ENCODE results near the gene ENTR1. TPM values are rescaled to one million over a fixed set of nuclear protein-coding genes. Genes with fewer than 3 reads are reported as not detected.

The ENTR1 gene
- total and polyA plus RNA-seq, 2 of the 13 experiments (the other 11 are each of a cell fraction or from before 2014, with no cell fraction given): 70.1 to 76.4 TPM

DNA sequence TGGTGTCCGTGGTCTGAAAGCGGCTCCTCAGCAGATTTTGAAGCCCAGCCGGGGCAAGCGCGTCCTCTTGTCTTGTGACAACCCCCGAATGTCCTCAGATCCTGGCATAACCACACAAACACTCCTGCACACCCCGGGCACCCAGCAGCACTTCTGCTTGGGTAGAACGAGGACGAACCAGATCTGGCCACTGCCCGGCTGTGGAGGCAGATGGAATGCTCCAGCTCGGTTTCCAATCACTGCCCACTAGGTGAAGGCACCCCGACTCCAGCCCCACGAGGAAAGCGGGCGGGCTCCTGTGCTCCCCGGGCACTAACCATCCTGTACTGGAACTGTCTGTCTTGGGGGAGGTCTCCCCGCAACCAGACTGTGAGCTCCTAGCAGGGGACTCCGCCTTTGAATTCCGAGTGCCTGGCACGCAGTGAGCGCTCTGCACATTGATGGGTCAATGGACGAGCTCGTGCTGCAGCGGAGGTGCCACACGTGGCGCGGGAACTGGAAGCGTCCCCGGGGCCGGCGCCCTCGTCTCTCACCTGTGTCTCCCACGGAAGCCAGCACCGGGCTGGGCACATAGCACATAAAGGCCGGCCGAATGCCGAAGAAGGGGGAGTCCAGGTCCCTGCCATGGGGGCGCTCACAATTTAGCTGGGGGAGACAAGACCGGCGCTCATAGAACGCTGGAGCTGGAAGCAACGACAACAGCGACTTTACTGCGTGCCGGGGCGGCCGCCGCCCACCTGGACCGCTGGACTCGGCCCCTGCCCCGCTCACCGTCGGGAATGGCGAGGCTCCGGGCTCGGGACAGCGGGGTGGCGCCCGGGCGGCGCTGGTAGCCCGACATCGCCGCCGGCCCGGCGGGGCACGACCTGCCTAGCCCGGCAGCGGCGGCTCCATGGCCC lies 608 bp downstream of the ENTR1 start (continued):
- TF ChIP-seq, protein P1, sequence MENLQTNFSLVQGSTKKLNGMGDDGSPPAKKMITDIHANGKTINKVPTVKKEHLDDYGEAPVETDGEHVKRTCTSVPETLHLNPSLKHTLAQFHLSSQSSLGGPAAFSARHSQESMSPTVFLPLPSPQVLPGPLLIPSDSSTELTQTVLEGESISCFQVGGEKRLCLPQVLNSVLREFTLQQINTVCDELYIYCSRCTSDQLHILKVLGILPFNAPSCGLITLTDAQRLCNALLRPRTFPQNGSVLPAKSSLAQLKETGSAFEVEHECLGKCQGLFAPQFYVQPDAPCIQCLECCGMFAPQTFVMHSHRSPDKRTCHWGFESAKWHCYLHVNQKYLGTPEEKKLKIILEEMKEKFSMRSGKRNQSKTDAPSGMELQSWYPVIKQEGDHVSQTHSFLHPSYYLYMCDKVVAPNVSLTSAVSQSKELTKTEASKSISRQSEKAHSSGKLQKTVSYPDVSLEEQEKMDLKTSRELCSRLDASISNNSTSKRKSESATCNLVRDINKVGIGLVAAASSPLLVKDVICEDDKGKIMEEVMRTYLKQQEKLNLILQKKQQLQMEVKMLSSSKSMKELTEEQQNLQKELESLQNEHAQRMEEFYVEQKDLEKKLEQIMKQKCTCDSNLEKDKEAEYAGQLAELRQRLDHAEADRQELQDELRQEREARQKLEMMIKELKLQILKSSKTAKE (CRISPR knock-in tag; IDR thresholded peaks at IDR 0.05; ENCODE audit: borderline replicate concordance): 0 out of 2 replicates have a peak, but pooled peaks have one; percentile 26
- no peak for TF ChIP-seq PPARG (CRISPR knock-in tag; conservative IDR thresholded peaks at IDR 0.05)
- TF ChIP-seq, protein P2, sequence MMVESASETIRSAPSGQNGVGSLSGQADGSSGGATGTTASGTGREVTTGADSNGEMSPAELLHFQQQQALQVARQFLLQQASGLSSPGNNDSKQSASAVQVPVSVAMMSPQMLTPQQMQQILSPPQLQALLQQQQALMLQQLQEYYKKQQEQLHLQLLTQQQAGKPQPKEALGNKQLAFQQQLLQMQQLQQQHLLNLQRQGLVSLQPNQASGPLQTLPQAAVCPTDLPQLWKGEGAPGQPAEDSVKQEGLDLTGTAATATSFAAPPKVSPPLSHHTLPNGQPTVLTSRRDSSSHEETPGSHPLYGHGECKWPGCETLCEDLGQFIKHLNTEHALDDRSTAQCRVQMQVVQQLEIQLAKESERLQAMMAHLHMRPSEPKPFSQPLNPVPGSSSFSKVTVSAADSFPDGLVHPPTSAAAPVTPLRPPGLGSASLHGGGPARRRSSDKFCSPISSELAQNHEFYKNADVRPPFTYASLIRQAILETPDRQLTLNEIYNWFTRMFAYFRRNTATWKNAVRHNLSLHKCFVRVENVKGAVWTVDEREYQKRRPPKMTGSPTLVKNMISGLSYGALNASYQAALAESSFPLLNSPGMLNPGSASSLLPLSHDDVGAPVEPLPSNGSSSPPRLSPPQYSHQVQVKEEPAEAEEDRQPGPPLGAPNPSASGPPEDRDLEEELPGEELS (CRISPR knock-in tag; IDR thresholded peaks at IDR 0.05): no peak; the same call in 1 of the 2 replicates
- no peak for TF ChIP-seq HNRNPH1 (optimal IDR thresholded peaks at IDR 0.05; ENCODE audit: low read depth, low read length)
- TF ChIP-seq, protein P3, sequence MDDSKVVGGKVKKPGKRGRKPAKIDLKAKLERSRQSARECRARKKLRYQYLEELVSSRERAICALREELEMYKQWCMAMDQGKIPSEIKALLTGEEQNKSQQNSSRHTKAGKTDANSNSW (CRISPR knock-in tag; IDR thresholded peaks at IDR 0.05; ENCODE audit: borderline replicate concordance): 0 out of 2 replicates have a peak, but pooled peaks have one; percentile 28
- TF ChIP-seq GABPA (IDR thresholded peaks at IDR 0.05; ENCODE audit: low read depth, low read length): no peak
- TF ChIP-seq GABPA (CRISPR knock-in tag; IDR thresholded peaks at IDR 0.05; ENCODE audit: low read depth): no peak
- peak; percentile 68; the same call in 1 of the 2 replicates for TF ChIP-seq ZNF44 (CRISPR knock-in tag; IDR thresholded peaks at IDR 0.05)
- no peak for TF ChIP-seq ZNF83 (CRISPR knock-in tag; IDR thresholded peaks at IDR 0.05; ENCODE audit: borderline replicate concordance)
- no peak for TF ChIP-seq MAFF (IDR thresholded peaks at IDR 0.05; ENCODE audit: low read depth, low read length)
- no peak for TF ChIP-seq ZKSCAN1 (IDR thresholded peaks at IDR 0.05; ENCODE audit: low read length)
- no peak for TF ChIP-seq ZKSCAN5 (CRISPR knock-in tag; IDR thresholded peaks at IDR 0.05)
- TF ChIP-seq ZNF101 (CRISPR knock-in tag; IDR thresholded peaks at IDR 0.05; ENCODE audit: borderline replicate concordance, low read depth): no peak
- TF ChIP-seq SAFB2 (CRISPR knock-in tag; IDR thresholded peaks at IDR 0.05; ENCODE audit: borderline replicate concordance, low read depth): no peak
- TF ChIP-seq, protein P4, sequence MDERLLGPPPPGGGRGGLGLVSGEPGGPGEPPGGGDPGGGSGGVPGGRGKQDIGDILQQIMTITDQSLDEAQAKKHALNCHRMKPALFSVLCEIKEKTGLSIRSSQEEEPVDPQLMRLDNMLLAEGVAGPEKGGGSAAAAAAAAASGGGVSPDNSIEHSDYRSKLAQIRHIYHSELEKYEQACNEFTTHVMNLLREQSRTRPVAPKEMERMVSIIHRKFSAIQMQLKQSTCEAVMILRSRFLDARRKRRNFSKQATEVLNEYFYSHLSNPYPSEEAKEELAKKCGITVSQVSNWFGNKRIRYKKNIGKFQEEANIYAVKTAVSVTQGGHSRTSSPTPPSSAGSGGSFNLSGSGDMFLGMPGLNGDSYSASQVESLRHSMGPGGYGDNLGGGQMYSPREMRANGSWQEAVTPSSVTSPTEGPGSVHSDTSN (CRISPR knock-in tag; IDR thresholded peaks at IDR 0.05): no peak
- TF ChIP-seq MXI1 (IDR thresholded peaks at IDR 0.05; ENCODE audit: borderline replicate concordance, low read depth, low read length): peak; percentile 71; the same call in 2 of the 3 replicates
- no peak for TF ChIP-seq EEA1 (CRISPR knock-in tag; IDR thresholded peaks at IDR 0.05; ENCODE audit: borderline replicate concordance)
- TF ChIP-seq CREB1 (IDR thresholded peaks at IDR 0.05): no peak
- TF ChIP-seq CREB1 (CRISPR knock-in tag; IDR thresholded peaks at IDR 0.05): no peak
- 0 out of 2 replicates have a peak, but pooled peaks have one; percentile 47 for TF ChIP-seq NFKB2 (CRISPR knock-in tag; IDR thresholded peaks at IDR 0.05; ENCODE audit: borderline replicate concordance)
- TF ChIP-seq, protein P5, sequence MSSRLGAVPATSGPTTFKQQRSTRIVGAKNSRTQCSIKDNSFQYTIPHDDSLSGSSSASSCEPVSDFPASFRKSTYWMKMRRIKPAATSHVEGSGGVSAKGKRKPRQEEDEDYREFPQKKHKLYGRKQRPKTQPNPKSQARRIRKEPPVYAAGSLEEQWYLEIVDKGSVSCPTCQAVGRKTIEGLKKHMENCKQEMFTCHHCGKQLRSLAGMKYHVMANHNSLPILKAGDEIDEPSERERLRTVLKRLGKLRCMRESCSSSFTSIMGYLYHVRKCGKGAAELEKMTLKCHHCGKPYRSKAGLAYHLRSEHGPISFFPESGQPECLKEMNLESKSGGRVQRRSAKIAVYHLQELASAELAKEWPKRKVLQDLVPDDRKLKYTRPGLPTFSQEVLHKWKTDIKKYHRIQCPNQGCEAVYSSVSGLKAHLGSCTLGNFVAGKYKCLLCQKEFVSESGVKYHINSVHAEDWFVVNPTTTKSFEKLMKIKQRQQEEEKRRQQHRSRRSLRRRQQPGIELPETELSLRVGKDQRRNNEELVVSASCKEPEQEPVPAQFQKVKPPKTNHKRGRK (CRISPR knock-in tag; IDR thresholded peaks at IDR 0.05): no peak
- TF ChIP-seq KDM5B (CRISPR knock-in tag; IDR thresholded peaks at IDR 0.05; ENCODE audit: borderline replicate concordance): peak; percentile 4; the same call in 1 of the 2 replicates

All from HepG2 (cell line).